Stimulated activated CD4-positive, alpha-beta T cell treated with anti-CD3 and anti-CD28 coated beads, Interleukin-4, amount 100 ng/mL, for 24 hours (primary cell): ENCODE results near the gene SLC16A6.
"Not testable (repeated sequence)": the region's sequence is repeated elsewhere in the genome, so short reads cannot be mapped to it uniquely, and the experiment has no call there.

ENCODE experiments used
- DNase-seq: peaks from one replicate; pipeline ENCODE4 v3.0.0-alpha.2; 2020

SLC16A6 gene

DNA sequence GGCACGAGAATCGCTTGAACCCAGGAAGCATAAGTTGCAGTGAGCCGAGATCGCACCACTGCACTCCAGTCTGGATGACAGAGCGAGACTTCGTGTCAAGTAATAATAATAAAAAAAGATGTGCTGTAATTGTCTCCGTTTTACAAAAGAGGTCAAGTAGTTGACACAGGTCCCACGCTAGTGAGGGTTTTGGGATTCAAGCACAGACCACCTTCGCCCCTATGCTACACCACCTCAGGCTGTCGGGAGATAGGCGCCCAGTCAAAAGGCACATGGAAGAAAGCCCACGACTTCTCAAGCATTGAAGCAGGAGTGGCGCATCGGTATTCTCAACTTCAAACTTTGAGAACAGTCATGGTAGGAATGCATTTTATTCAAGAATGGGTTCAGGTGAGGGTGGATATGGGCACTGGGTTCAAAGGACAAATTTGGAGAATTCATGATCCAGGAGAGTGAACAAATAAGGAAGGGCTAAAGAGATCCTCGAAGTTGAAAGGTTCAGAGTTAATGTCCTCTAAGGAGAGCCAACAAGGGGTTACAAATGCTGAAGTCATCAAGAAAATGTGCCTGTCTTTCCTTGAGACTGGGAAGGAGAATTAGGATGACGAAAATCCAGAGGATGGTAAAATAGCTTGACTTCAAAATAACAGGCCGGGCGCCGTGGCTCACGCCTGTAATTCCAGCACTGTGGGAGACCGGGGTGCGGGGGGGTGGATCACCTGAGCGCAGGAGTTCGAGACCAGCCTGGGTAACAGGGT, 44.5 kb downstream of the SLC16A6 start:
- no peak for DNase-seq

DNA sequence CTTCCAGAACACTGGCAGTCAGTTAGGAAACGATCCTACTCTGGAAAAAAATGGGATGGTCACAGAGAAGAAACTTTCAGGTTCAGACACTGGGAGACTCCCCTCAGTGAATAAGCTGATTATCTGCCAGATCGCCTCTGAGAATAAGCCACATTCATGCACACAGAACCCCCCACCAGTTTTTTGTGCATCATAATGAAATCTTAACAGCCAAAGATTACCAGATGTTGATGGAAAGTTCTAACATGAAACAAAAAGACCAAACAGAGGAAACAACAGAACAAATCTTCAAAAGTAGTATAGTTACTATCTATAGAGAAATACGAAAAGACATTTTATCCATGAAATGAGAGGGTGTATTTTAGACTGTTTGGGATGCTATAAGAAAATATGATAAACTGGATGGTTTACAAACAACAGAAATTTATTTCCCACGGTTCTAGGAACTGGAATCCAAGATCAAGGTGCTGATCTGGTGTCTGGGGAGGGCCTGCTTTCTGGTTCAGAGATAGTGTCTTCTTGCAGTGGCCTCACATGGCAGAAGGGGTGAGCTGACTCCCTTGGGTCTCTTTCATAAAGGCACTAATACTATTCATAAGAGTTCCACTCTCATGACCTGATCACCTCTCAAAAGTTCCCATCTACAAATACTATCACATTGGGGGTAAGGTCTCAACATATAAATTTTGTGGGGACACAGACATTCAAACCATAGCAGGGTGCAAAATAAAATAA, 51.1 kb downstream of the SLC16A6 start:
- DNase-seq: no peak

DNA sequence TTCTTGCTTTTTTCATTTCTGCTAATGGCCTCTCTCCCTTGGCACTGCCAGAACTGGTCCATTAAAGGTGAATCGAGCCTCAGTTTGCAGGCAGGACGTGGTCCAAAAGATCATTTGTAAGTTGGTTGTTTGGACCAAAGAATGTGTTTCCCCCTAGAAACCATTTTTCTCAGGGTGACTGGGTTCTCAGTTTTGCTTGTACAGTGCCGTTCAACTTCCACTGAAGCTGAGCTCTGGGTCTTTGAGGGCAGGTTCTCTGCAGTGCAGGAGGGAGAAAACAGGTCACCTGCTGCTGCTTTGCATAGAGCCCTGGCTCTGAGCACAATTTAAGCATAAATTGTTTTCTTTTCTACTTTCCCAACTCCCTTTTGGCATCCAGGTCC, 52.1 kb downstream of the SLC16A6 start:
- DNase-seq: peak; percentile 40

DNA sequence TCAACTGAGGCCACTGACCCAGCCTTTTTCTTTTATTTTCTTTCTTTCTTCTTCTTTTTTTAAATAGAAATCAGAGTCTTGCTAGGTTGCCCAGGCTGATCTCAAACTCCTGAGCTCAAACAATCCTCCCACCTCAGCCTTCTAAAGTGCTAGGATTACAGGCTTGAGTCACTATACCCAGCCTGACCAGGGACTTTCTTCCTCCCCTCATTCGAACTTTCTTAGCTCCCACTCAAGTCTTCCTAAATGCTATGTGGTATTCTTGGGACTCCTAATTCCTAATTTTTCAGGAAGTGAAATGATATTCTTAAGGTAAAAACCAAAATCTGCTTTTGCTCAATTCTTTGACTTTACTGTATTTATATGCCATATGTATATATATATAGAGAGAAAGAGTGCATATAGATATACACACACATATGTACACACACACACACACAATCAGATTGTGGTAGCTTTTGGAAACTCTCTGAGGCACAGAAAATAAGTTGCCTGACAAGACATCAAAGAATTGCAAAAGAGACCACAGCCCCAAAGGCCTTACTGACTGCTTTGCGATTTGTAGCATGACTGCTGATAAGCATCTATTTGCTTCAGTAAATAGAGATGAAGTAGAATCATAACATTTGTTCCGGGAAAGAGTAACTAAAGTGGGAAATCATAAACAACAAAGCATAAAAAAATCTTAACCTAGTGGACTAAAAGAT, 52.6 kb downstream of the SLC16A6 start:
- no peak for DNase-seq

DNA sequence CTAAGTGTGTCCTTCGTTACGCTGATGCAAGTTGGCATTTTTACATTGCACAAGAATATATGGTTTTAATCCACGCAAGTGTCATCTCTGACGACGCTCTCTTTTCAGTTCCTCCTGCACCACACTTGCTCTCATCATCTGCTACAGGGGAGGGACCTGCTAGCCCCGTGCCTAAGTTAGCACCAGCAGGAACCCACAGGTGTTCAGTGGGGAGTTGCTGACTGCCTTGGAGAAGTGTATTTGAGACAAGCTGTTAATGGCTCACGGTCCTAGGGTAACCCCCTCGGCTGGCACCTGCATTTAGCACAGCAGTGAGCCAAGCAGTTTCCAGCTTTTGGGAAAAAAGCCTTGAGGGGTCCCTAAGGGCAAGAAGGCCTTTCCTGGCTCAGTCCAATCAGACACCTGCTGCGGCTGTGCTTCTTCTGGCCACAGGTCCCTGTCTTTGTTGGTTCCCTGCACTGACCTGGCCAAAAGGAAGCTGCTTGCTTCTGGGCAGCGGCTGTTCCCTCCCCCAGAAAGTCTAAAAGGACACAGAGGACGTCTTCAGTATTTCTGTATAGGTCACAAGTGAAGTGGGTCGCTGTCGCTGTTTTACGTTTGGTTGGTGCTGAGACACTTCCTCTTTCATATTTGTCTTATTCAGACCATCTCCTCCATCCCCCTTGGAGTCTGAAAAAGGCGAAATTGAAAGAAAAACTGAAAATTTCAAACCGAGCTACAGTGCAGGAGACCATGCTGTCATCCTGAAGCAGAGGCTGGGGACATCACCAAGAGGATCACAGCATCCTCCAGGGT, 53.4 kb downstream of the SLC16A6 start:
- peak; percentile 47 for DNase-seq

DNA sequence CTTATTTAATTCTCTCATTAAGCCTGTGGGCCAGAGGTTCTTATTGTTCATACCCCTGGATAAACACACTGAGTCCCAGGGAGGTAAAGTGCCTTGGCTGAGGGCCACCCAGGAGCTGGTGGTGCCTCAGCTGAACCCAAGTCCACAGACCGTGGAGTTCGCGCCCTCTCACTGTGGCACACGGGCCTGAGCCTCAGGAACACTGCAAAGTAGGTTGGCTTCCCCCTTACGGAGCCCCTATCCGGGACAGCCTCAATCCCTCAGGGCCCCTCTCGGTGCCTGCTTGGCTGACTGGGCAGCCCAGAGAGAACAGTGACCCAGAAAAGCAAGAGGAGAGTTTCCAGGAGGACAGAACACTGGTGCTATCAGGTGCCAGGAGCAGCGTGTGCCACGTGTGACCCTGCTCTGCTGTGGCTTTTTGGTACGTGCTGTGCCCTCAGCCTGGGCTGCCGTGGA, 55.6 kb downstream of the SLC16A6 start:
- not testable (repeated sequence) for DNase-seq

DNA sequence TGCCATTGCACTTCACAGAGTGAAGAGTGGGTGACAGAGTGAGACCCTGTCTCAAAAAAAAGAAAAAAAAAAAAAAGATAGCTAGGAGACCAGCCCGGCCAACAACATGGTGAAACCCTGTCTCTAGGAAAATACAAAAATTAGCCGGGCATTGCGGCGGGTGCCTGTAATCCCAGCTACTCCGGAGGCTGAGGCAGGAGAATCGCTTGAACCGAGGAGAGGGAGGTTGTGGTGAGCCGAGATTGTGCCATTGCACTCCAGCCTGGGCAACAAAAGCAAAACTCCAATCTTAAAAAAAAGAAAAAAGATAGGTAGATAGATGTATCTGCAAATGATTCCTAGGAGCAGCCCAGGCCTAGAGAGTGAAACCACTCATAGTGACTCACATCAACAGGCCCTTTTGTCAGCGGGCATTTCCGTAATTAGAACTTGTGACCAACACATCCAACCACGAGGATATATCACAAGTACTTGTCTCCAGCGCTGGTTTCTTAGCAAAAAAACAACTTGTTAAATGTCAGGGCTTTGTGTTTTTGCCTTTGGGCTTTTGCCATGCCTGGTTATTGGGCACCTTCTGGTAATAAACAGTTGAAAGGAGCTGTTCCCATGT, 56.1 kb downstream of the SLC16A6 start:
- DNase-seq: peak; percentile 60

DNA sequence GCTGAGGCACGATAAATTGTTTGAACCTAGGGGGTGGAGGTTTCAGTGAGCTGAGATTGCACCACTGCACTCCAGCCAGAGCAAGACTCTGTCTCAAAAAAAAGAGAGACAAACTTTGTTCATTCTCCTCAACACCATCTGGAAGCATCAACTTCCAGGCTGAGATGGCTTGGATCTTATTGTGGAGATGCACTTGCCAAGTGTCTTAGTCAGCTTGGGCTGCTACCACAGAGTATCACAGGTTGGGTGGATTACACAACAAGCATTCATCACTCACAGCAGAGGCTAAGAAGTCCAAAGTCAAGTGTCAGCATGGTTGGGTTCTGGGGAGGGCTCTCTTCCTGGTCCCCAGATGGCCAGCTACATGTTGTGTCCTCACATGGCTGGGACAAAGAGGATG, 58.2 kb downstream of the SLC16A6 start:
- DNase-seq: not testable (repeated sequence)

DNA sequence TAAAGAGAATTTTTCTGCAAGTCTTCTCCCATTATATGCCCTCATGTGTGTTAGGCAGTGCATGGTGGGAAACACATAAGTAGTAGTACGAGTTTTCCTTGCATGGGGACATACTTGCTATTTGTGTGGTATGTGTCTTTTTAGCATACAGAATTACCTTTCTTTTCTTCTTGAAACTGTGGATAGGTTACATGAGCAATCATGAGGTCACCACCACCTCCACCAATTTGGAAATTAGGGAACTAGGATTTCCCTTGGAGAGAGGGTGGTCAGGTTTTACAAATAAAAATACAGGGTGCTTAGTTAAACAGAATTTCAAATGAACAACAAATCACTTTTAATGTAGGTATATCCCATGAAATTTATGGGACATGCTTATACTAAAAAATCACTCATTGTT, 59.4 kb downstream of the SLC16A6 start:
- DNase-seq: no peak

DNA sequence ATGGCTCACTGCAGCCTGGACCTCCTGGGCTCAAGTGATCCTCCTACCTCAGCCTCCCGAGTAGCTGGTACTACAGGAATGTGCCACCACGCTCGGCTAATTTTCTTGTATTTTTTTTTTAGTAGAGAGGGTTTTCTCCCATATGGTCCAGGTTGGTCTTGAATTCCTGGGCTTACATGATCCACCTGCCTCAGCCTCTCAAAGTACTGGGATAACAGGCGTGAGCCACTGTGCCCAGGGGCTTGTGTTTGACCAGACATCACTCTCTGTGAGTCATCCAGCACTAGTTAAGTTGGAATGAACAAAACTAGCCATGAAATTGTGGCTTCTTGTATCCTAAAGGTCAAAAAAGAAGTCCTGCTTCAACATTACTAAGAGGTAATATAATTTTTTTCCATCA, 59.8 kb downstream of the SLC16A6 start:
- not testable (repeated sequence) for DNase-seq

DNA sequence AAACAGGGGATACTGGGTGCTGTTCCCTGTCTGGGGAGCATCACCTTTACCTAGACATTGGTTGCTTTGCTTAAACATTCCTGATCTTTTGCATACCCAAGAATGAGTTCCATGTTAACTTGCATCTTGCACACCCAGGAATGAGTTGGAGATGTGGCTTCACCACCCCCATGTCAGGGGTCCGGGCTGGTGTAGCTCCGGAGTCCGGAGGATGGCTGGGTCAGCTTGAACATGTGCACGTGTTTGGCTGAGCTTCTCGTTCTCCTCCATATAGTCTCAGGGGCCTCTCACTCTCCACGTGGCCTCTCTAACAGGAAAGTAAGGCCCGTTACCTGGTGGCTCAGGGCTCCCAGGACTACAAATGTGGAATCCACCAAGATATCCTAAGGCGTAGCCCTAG, 61.3 kb downstream of the SLC16A6 start:
- DNase-seq: no peak

DNA sequence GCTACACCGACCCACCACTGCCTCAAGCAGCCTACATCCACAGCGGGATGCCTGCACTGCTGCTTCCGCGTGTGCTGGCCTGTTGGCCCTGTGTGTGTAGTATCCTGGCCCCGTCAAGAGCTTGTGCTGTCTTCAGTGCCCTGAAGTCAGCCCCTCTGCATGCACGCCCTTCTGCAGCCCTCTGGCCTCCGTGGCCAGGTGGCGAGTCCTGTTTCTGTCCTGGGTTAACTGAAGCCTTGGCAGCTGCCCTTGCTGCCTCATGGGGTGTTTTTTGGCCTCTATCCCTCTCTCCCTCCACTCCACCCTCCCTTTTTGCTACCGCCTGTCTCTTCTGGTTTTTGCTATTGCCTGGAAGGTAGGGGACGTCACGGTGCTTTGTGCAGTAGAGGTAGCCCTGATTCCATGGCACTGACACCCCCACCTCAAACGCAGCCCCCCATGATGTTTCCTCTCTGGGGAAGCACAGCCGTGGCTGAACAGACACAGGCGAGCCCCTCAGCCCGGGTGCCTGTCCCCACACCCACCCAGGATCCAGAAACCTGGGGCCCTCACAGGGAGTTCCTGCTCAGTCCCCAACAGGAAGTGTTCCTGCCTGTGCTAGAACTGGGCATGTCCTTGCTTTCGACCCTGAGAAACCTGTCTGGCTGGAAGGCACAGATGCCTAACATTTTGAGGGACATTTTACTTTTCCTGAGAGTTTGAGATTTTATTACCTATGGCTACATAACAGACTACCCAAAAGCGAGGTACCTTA, 61.9 kb downstream of the SLC16A6 start:
- no peak for DNase-seq

DNA sequence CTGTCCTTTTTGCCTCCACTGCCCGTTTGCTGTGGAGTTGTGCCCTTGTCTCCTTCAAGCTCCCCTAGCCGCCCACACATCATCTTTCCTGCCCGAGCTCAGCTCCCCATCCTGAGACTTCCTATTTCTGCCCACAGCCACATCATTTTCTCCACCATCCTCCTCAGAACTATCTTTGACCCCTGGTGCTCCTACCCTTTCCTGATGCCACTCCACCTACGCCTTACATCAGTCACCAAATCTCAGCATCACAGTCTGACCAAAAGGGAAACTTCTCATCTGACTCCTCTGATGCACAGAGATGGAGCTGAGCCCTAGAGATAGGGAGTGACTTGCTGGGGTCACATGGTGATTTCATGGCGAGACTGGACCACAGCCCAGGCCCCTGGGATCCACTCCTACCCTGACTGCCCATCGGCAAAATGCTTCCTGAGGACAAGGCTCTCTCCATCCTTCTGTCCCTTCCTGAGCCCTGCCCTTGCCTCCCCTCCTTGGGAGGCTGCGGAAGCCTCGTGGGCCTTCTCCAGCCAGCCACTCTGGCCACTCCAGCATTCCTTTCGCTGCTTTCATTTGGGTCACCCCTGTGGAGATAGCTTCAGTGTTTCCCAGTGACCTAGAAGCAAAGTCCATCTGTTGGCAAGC, 62.8 kb downstream of the SLC16A6 start:
- peak; percentile 29 for DNase-seq

DNA sequence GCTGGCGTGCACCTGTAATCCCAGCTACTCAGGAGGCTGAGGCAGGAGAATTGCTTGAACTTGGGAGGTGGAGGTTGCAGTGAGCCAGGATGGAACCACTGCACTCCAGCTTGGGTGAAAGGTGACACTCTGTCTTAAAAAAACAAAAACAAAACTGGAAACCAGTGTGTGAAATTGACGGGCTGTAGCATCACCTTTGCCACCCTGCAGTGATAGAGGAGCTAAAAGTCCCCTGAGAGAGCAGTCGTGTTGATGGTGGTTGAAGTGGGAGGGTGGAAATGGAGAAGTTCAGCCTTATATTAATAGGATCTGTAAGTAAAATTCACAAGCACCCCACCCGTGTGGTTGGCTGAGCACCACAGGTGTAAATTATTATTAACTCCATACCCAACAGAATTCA, 65.9 kb downstream of the SLC16A6 start:
- not testable (repeated sequence) for DNase-seq

DNA sequence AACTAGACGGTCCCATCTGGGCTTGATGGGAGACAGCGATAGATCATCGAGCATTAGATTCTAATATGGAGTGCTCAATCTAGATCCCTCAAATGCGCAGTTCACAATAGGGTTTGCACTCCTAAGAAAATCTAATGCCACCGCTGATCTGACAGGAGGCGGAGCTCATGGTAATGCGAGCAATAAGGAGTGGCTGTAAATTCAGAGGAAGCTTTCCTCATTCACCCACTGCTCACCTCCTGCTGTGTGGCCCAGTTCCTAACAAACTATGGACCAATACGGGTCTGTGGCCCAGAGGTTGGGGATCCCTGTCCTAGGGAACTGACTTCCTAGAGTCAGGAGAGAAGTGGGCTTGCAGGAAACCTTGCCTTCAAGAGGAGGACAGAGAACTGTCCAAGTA, 68.3 kb downstream of the SLC16A6 start:
- no peak for DNase-seq

DNA sequence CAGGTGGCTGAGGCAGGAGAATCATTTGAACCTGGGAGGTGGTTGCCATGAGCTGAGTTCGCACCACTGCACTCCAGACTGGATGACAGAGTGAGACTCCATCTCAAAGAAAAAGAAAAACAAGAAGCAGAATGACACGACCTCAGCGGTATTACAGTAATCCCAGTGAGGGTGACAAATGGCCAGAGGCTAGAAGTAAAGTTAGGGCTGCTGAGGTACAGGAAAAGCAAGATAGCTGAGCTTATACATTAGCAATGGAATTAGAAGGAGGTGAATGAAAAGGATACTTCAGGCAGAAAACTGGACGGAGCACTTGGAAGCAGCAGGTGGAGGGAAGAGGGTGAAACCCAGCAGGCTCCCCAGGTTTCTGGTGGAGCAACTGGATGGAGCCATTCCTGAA, 69.1 kb downstream of the SLC16A6 start:
- no peak for DNase-seq

DNA sequence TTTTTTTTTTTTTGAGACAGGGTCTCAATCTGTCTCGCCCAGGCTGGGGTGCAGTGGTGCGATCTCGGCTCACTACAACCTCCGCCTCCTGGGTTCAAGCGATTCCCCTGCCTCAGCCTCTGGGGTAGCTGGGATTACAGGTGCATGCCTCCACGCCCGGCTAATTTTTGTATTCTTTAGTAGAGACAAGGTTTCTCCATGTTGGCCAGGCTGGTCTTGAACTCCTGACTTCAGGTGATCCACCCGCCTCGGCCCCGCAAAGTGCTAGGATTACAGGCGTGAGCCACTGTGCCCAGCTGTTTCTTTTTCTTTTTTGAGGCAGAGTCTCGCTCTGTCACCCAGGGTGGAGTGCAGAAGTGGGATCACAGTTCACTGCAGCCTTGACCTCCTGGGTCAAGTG, 70.1 kb downstream of the SLC16A6 start:
- DNase-seq: not testable (repeated sequence)

DNA sequence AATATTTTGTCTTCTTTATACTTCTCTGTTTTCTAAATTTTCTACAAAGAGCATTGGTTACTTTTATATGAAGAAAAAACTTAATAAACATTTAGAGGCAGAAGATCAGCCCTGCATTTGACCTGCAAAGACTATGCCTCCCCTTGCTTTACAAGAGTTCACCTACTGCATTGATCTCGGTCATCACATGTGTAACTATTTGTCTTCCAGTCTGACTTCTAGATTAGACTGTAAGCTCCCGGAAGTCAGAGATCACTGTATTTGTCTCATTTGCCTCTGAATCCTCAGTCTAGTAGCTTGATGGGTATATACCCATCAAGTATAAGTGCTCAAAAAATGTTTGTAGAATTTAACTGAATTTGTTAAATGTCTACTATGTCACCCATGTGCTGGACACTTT, 70.7 kb downstream of the SLC16A6 start:
- not testable (repeated sequence) for DNase-seq

DNA sequence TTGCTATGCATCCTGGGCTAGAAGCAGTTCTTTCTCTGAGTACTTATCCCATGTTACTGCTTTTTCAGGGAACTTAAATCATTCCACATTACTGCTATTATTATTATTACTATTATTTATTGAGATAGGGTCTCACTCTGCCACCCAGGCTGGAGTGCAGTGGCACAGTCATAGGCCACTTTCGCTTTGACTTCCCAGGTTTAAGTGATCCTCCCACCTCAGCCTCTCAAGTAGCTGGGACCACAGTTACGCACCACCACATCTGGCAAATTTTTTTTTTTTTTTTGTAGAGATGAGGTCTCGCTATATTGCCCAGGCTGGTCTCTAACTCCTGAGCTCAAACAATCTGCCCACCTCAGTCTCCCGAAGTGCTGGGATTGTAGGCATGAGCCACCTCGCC, 71.5 kb downstream of the SLC16A6 start:
- not testable (repeated sequence) for DNase-seq
